GM12801 (cell line): Measurements from ENCODE around the gene UCP3.

Source experiments
- CTCF ChIP-seq: IDR thresholded peaks from one replicate; pipeline ENCODE4 v1.5.1; 2011; ENCODE audit warnings: control low read depth; ENCODE audit not compliant: insufficient read length; ENCODE audit errors: extremely low read depth

Gene UCP3

GRCh38 chr11:74037309-74037708, 28.4 kb upstream of the UCP3 start:
- no peak for TF ChIP-seq CTCF

GRCh38 chr11:74035264-74035663, 26.4 kb upstream of the UCP3 start:
- TF ChIP-seq CTCF = no peak

- TF ChIP-seq CTCF = no peak
Measured at GRCh38 chr11:74033046-74033445, 24.2 kb upstream of the UCP3 start.

- no peak for TF ChIP-seq CTCF
Measured at GRCh38 chr11:74030723-74031676, 22.1 kb upstream of the UCP3 start.

GRCh38 chr11:74025467-74026166, 16.7 kb upstream of the UCP3 start:
- TF ChIP-seq CTCF = no peak

- no peak for TF ChIP-seq CTCF
Measured at GRCh38 chr11:74024261-74025029, 15.6 kb upstream of the UCP3 start.

- no peak for TF ChIP-seq CTCF
Measured at GRCh38 chr11:74023276-74023675, 14.4 kb upstream of the UCP3 start.
